Transverse colon (tissue), 4 donors: ENCODE measurements around the gene RPL14. TPM values are rescaled to one million over a fixed set of nuclear protein-coding genes. Genes with fewer than 3 reads are reported as not detected.

Experiments used
- DNase-seq: peaks from one replicate; pipeline ENCODE4 v3.0.0-alpha.2; 2019
- H3K27ac ChIP-seq, 4 donors: fragments of 200-600 bp; sonication (generic); 2 replicates each; pipeline ENCODE4 v1.5.1; 2016 to 2018; ENCODE audit warnings: inconsistent platforms in 4 of 4
- H3K27me3 ChIP-seq: fragments of 200-600 bp; sonication (generic); 2 replicates; pipeline ENCODE4 v1.5.1; 2017; ENCODE audit warnings: inconsistent platforms
- H3K36me3 ChIP-seq, 4 donors: fragments of 200-600 bp; sonication (generic); 2 replicates each; pipeline ENCODE4 v1.5.1; 2017 to 2019; ENCODE audit warnings: inconsistent platforms in 4 of 4
- H3K4me1 ChIP-seq, 4 donors: fragments of 200-600 bp; sonication (generic); 2 replicates each; pipeline ENCODE4 v1.5.1; 2017 to 2020; ENCODE audit warnings: inconsistent platforms in 4 of 4
- H3K4me3 ChIP-seq, 4 donors: fragments of 200-600 bp; sonication (generic); 1 replicate in 1 of 4; 2 replicates in 3 of 4; pipeline versions ENCODE4 v1.5.1 to v1.6.1; 2017 to 2019; ENCODE audit warnings: inconsistent platforms in 4 of 4
- H3K9me3 ChIP-seq, 2 donors: fragments of 200-600 bp; sonication (generic); 2 replicates each; pipeline ENCODE4 v1.5.1; 2017 to 2019; ENCODE audit warnings: inconsistent platforms in 2 of 2
- EP300 ChIP-seq: sonication (generic); formaldehyde crosslinking; IDR thresholded peaks from one replicate; pipeline ENCODE4 v1.6.1; 2017; ENCODE audit warnings: antibody characterized with exemption, low read depth
- POLR2A ChIP-seq: fragments of 450-650 bp; IDR thresholded peaks from one replicate; pipeline ENCODE4 v1.6.1; 2016; ENCODE audit warnings: antibody characterized with exemption, mild to moderate bottlenecking, moderate library complexity
- POLR2AphosphoS5 ChIP-seq, 3 donors: sonication (generic); formaldehyde crosslinking; IDR thresholded peaks; one replicate each; pipeline ENCODE4 v1.6.1; 2016; ENCODE audit warnings: antibody characterized with exemption in 3 of 3
- WGBS, 2 donors: methylation state at CpG; one replicate each; pipeline ENCODE4 v1.1.5; 2018; ENCODE audit warnings: low coverage in 1 of 2; 5-methylcytosine and 5-hydroxymethylcytosine counted together
- in situ Hi-C, 4 donors: fragments of 200-750 bp; cut with MboI; loops; one replicate each; pipeline versions ENCODE4 v1.15.0 to v1.15.1; 2017; ENCODE audit warnings: low sequenced_read_pairs in 3 of 4, low pct_ligation_motif_present in 1 of 4, low pct_unique_long_range_greater_than_20kb in 1 of 4
- intact Hi-C: fragments of 100-400 bp; cut with DNase I; formaldehyde crosslinking; loops from one replicate; pipeline ENCODE4 v1.15.1; 2023; ENCODE audit warnings: low total_unique reads
- small RNA-seq, 4 donors: library from RNA; depleted of rRNA; stranded (forward); fragments of <200 nt; gene quantifications; one replicate each; pipeline ENCODE3, GENCODE V24; 2016
- total RNA-seq, 4 donors: library from RNA; depleted of rRNA; stranded (reverse); fragments of >200 nt; gene quantifications; one replicate each; pipeline ENCODE4 v1.1.0, GENCODE V29; 2016
- TF ChIP-seq, protein P1 (sequence below), 5 experiments: fragments of 200-600 bp in 3 of 5; fragments of 450-650 bp in 2 of 5; sonication (generic) in 3 of 5; IDR thresholded peaks; 1 replicate in 2 of 5; 2 replicates in 3 of 5; pipeline ENCODE4 v1.5.1; 2016 to 2017; ENCODE audit warnings: antibody characterized with exemption in 5 of 5, inconsistent platforms in 3 of 5, mild to moderate bottlenecking in 2 of 5, moderate library complexity in 1 of 5

Gene RPL14
- total RNA-seq, 4 donors from 2014 or later, result 90.1 to 299 (median 194) TPM

DNA sequence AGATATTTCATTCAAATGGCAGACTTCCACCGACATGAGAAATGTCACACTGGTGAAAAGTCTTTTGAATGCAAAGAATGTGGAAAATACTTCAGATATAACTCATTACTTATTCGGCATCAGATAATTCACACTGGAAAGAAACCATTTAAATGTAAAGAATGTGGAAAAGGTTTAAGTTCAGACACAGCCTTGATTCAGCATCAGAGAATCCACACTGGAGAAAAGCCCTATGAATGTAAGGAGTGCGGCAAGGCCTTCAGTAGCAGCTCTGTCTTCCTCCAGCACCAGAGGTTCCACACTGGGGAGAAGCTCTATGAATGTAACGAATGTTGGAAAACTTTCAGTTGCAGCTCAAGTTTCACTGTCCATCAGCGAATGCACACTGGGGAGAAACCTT lies 59.1 kb downstream of the RPL14 start:
- intact Hi-C loops, result no loop called here
- 91 to 92% methylated on average over 4 to 5 of the region's 5 CpGs for WGBS, 2 donors
- no peak overlapping the region for H3K4me3 ChIP-seq

DNA sequence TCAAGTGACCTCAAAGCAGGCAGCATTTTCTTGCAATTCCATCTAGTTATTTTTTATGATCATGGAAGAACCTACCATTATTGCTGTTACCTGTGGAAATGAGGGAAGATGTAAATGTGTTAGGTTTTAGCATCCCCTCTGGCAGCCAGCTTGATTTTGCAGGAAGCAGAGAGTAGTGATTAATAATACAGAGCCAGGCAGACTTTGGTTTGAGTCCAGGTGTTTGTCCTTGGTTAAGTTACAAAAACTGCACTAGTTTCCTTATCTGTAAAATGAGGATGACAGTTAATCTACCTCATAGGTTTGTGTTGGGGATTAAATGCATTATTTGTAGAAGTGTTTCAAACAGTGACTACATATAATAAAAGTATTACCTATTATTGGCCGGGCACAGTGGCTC lies 60.9 kb downstream of the RPL14 start:
- Histone ChIP-seq H3K36me3 (peaks cover 0 to 18% (median 0%) of the 10 kb centered on the region in 4 donors), H3K4me1 (no peaks in the 10 kb centered on the region), H3K4me3 (no peak overlapping the region), H3K27ac (no peak overlapping the region), H3K9me3 (no peaks in the 10 kb centered on the region), H3K27me3 (no peaks in the 10 kb centered on the region)
- in situ Hi-C loops, result no loop called here
- TF ChIP-seq, protein P1, sequence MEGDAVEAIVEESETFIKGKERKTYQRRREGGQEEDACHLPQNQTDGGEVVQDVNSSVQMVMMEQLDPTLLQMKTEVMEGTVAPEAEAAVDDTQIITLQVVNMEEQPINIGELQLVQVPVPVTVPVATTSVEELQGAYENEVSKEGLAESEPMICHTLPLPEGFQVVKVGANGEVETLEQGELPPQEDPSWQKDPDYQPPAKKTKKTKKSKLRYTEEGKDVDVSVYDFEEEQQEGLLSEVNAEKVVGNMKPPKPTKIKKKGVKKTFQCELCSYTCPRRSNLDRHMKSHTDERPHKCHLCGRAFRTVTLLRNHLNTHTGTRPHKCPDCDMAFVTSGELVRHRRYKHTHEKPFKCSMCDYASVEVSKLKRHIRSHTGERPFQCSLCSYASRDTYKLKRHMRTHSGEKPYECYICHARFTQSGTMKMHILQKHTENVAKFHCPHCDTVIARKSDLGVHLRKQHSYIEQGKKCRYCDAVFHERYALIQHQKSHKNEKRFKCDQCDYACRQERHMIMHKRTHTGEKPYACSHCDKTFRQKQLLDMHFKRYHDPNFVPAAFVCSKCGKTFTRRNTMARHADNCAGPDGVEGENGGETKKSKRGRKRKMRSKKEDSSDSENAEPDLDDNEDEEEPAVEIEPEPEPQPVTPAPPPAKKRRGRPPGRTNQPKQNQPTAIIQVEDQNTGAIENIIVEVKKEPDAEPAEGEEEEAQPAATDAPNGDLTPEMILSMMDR (IDR thresholded peaks at IDR 0.05), result no peak
- no peak for TF ChIP-seq EP300
- no peak for TF ChIP-seq POLR2A
- TF ChIP-seq POLR2AphosphoS5 (IDR thresholded peaks at IDR 0.05), result no peak
- intact Hi-C loops, result no loop called here
- DNase-seq, result no peak
- WGBS, 2 donors, result 89% methylated on average over 1 of the region's 1 CpG; no CpG with 5 or more reads in 1 of the 2 donors

More for the DNA sequence above, 59.1 kb downstream of the RPL14 start:
- Histone ChIP-seq H3K36me3 (peaks cover 0 to 22% (median 0%) of the 10 kb centered on the region in 4 donors), H3K27me3 (no peaks in the 10 kb centered on the region), H3K27ac (no peak overlapping the region), H3K9me3 (no peaks in the 10 kb centered on the region), H3K4me1 (no peaks in the 10 kb centered on the region)
- TF ChIP-seq POLR2A (no peak), EP300 (no peak), POLR2AphosphoS5 (IDR thresholded peaks at IDR 0.05) (no peak)
- TF ChIP-seq, protein P1 (IDR thresholded peaks at IDR 0.05), result no peak
- in situ Hi-C loops, result no loop called here
- no peak for DNase-seq

Small RNAs within 50 kb of the gene (small RNA-seq; reads per million reads assigned to genes)
- gene RNU5B-2P, result 0 to 0.12 (median 0) reads per million in 4 donors

Other genes starting within 250 kb of the RPL14 start
- 10 to 100 TPM in 3 of 4 donors, 1 to 10 TPM in 1; 5.2 to 90.2 (median 25.2) TPM for gene EIF1B, start 147.6 kb upstream of the RPL14 start, total RNA-seq
- 1 to 10 TPM in 3 of 4 donors, under 1 TPM in 1; 0.37 to 7.2 (median 2.0) TPM for gene ENTPD3, start 70.2 kb upstream of the RPL14 start, total RNA-seq
- 1 to 10 TPM; 2.0 to 7.9 (median 4.8) TPM for gene ZNF619, start 19.8 kb downstream of the RPL14 start, total RNA-seq
- gene ZNF620, start 48.7 kb downstream of the RPL14 start, total RNA-seq, result 1 to 10 TPM in 3 of 4 donors, not detected in 1; 2.6 to 8.0 (median 4.3) TPM
- 10 to 100 TPM; 11.9 to 21.9 (median 16.2) TPM for gene ZNF621, start 67.6 kb downstream of the RPL14 start, total RNA-seq